ENCODE data around the gene SRD5A1.

SRD5A1 gene

GRCh38 chr5:6720561-6720921 is 87.3 kb downstream of the SRD5A1 start (continued):
- TF ChIP-seq TSHZ2 (CRISPR knock-in tag; IDR thresholded peaks at IDR 0.05): no peak
- no peak for TF ChIP-seq ZNF8 (CRISPR knock-in tag; IDR thresholded peaks at IDR 0.05)
- no peak for TF ChIP-seq ARNTL (CRISPR knock-in tag; IDR thresholded peaks at IDR 0.05; ENCODE audit: borderline replicate concordance, low read depth)

- TF ChIP-seq RARB (CRISPR knock-in tag; IDR thresholded peaks at IDR 0.05) (no peak), POU6F1 (CRISPR knock-in tag; IDR thresholded peaks at IDR 0.05; ENCODE audit: borderline replicate concordance, low read depth) (no peak), ZC3H10 (CRISPR knock-in tag; IDR thresholded peaks at IDR 0.05) (no peak), TSHZ2 (CRISPR knock-in tag; IDR thresholded peaks at IDR 0.05) (no peak), GLIS3 (CRISPR knock-in tag; IDR thresholded peaks at IDR 0.05) (no peak), TCF4 (CRISPR knock-in tag; IDR thresholded peaks at IDR 0.05; ENCODE audit: borderline replicate concordance) (no peak), TOX (CRISPR knock-in tag; IDR thresholded peaks at IDR 0.05; ENCODE audit: borderline replicate concordance) (no peak), CSRNP3 (CRISPR knock-in tag; IDR thresholded peaks at IDR 0.05) (no peak), ARNTL (CRISPR knock-in tag; IDR thresholded peaks at IDR 0.05; ENCODE audit: borderline replicate concordance, low read depth) (no peak), ZNF8 (CRISPR knock-in tag; IDR thresholded peaks at IDR 0.05) (no peak), OSR1 (CRISPR knock-in tag; IDR thresholded peaks at IDR 0.05) (no peak), SNAI2 (CRISPR knock-in tag; IDR thresholded peaks at IDR 0.05) (no peak), ISL1 (CRISPR knock-in tag; IDR thresholded peaks at IDR 0.05) (no peak)
- ATAC-seq: peak; percentile 32; the same call in 2 of the 3 replicates
Measured at GRCh38 chr5:6721442-6721841, 88.2 kb downstream of the SRD5A1 start.

GRCh38 chr5:6722015-6722414 is 88.8 kb downstream of the SRD5A1 start:
- no peak; the same call in 2 of the 3 replicates for ATAC-seq
- TF ChIP-seq PPARA (CRISPR knock-in tag; IDR thresholded peaks at IDR 0.05; ENCODE audit: borderline replicate concordance): no peak
- no peak for TF ChIP-seq TOX (CRISPR knock-in tag; IDR thresholded peaks at IDR 0.05; ENCODE audit: borderline replicate concordance)
- TF ChIP-seq ESRRG (CRISPR knock-in tag; IDR thresholded peaks at IDR 0.05): no peak
- no peak for TF ChIP-seq RARB (CRISPR knock-in tag; IDR thresholded peaks at IDR 0.05)
- TF ChIP-seq GLIS3 (CRISPR knock-in tag; IDR thresholded peaks at IDR 0.05): no peak
- no peak for TF ChIP-seq CREB5 (CRISPR knock-in tag; IDR thresholded peaks at IDR 0.05; ENCODE audit: low read depth)
- TF ChIP-seq SNAI2 (CRISPR knock-in tag; IDR thresholded peaks at IDR 0.05): no peak
- no peak for TF ChIP-seq ZC3H10 (CRISPR knock-in tag; IDR thresholded peaks at IDR 0.05)
- no peak for TF ChIP-seq TSHZ2 (CRISPR knock-in tag; IDR thresholded peaks at IDR 0.05)
- no peak for TF ChIP-seq ZFP3 (CRISPR knock-in tag; IDR thresholded peaks at IDR 0.05)
- no peak for TF ChIP-seq PATZ1 (CRISPR knock-in tag; IDR thresholded peaks at IDR 0.05; ENCODE audit: borderline replicate concordance)
- no peak for TF ChIP-seq ZFP30 (CRISPR knock-in tag; IDR thresholded peaks at IDR 0.05)
- TF ChIP-seq ZNF8 (CRISPR knock-in tag; IDR thresholded peaks at IDR 0.05): no peak
- TF ChIP-seq ISL1 (CRISPR knock-in tag; IDR thresholded peaks at IDR 0.05): no peak
- TF ChIP-seq ARNTL (CRISPR knock-in tag; IDR thresholded peaks at IDR 0.05; ENCODE audit: borderline replicate concordance, low read depth): no peak
- no peak for TF ChIP-seq ZNF70 (CRISPR knock-in tag; IDR thresholded peaks at IDR 0.05)
- TF ChIP-seq ZNF565 (CRISPR knock-in tag; conservative IDR thresholded peaks at IDR 0.05; ENCODE audit: low read depth): no peak
- no peak for TF ChIP-seq OSR1 (CRISPR knock-in tag; IDR thresholded peaks at IDR 0.05)

All from SK-N-SH treated with all-trans-retinoic acid at 6 μM for 48 hours (cell line).